Transverse colon (tissue), 4 donors: ENCODE results near the gene GPR162. TPM values are rescaled to one million over a fixed set of nuclear protein-coding genes. Genes with fewer than 3 reads are reported as not detected.
A peak's percentile ranks its signal among the peaks of the same experiment; 100 is the strongest.

ENCODE experiments used
- DNase-seq: peaks from one replicate; pipeline ENCODE4 v3.0.0-alpha.2; 2019
- H3K27ac ChIP-seq, 4 donors: fragments of 200-600 bp; sonication (generic); 2 replicates each; pipeline ENCODE4 v1.5.1; 2016 to 2018; ENCODE audit warnings: inconsistent platforms in 4 of 4
- H3K27me3 ChIP-seq: fragments of 200-600 bp; sonication (generic); 2 replicates; pipeline ENCODE4 v1.5.1; 2017; ENCODE audit warnings: inconsistent platforms
- H3K36me3 ChIP-seq, 4 donors: fragments of 200-600 bp; sonication (generic); 2 replicates each; pipeline ENCODE4 v1.5.1; 2017 to 2019; ENCODE audit warnings: inconsistent platforms in 4 of 4
- H3K4me1 ChIP-seq, 4 donors: fragments of 200-600 bp; sonication (generic); 2 replicates each; pipeline ENCODE4 v1.5.1; 2017 to 2020; ENCODE audit warnings: inconsistent platforms in 4 of 4
- H3K4me3 ChIP-seq, 4 donors: fragments of 200-600 bp; sonication (generic); 1 replicate in 1 of 4; 2 replicates in 3 of 4; pipeline versions ENCODE4 v1.5.1 to v1.6.1; 2017 to 2019; ENCODE audit warnings: inconsistent platforms in 4 of 4
- H3K9me3 ChIP-seq, 2 donors: fragments of 200-600 bp; sonication (generic); 2 replicates each; pipeline ENCODE4 v1.5.1; 2017 to 2019; ENCODE audit warnings: inconsistent platforms in 2 of 2
- CTCF ChIP-seq, 5 experiments: fragments of 200-600 bp in 3 of 5; fragments of 450-650 bp in 2 of 5; sonication (generic) in 3 of 5; IDR thresholded peaks; 1 replicate in 2 of 5; 2 replicates in 3 of 5; pipeline ENCODE4 v1.5.1; 2016 to 2017; ENCODE audit warnings: antibody characterized with exemption in 5 of 5, inconsistent platforms in 3 of 5, mild to moderate bottlenecking in 2 of 5, moderate library complexity in 1 of 5
- EP300 ChIP-seq: sonication (generic); formaldehyde crosslinking; IDR thresholded peaks from one replicate; pipeline ENCODE4 v1.6.1; 2017; ENCODE audit warnings: antibody characterized with exemption, low read depth
- POLR2A ChIP-seq: fragments of 450-650 bp; IDR thresholded peaks from one replicate; pipeline ENCODE4 v1.6.1; 2016; ENCODE audit warnings: antibody characterized with exemption, mild to moderate bottlenecking, moderate library complexity
- POLR2AphosphoS5 ChIP-seq, 3 donors: sonication (generic); formaldehyde crosslinking; IDR thresholded peaks; one replicate each; pipeline ENCODE4 v1.6.1; 2016; ENCODE audit warnings: antibody characterized with exemption in 3 of 3
- WGBS, 2 donors: methylation state at CpG; one replicate each; pipeline ENCODE4 v1.1.5; 2018; ENCODE audit warnings: low coverage in 1 of 2; 5-methylcytosine and 5-hydroxymethylcytosine counted together
- in situ Hi-C, 4 donors: fragments of 200-750 bp; cut with MboI; loops; one replicate each; pipeline versions ENCODE4 v1.15.0 to v1.15.1; 2017; ENCODE audit warnings: low sequenced_read_pairs in 3 of 4, low pct_ligation_motif_present in 1 of 4, low pct_unique_long_range_greater_than_20kb in 1 of 4
- intact Hi-C: fragments of 100-400 bp; cut with DNase I; formaldehyde crosslinking; loops from one replicate; pipeline ENCODE4 v1.15.1; 2023; ENCODE audit warnings: low total_unique reads
- total RNA-seq, 4 donors: library from RNA; depleted of rRNA; stranded (reverse); fragments of >200 nt; gene quantifications; one replicate each; pipeline ENCODE4 v1.1.0, GENCODE V29; 2016

GPR162 gene
- total RNA-seq, 4 donors from 2014 or later, result 3.0 to 6.4 (median 3.1) TPM; not detected in 1

- no peaks in the 10 kb centered on the region for H3K9me3 ChIP-seq
- peak overlapping the region in 3 of 4 donors; percentile 73 to 87 (median 82) for H3K27ac ChIP-seq
- no peak for TF ChIP-seq EP300
- no peak for TF ChIP-seq CTCF (IDR thresholded peaks at IDR 0.05)
- TF ChIP-seq POLR2AphosphoS5 (IDR thresholded peaks at IDR 0.05), result no peak
- no peak for TF ChIP-seq POLR2A
- 92 to 95% methylated on average over 3 to 5 of the region's 5 CpGs for WGBS, 2 donors
- intact Hi-C loops, result loop anchor here (10.0 kb wide), 1 partner anchor 163 kb away; no protein-coding TSS in a partner anchor
- DNase-seq, result no peak
- no peaks in the 10 kb centered on the region for H3K27me3 ChIP-seq
- H3K4me3 ChIP-seq, result no peak overlapping the region
- peaks cover 4 to 56% (median 26%) of the 10 kb centered on the region in 4 donors for H3K4me1 ChIP-seq
- in situ Hi-C loops, result no loop called here
- H3K36me3 ChIP-seq, result no peaks in the 10 kb centered on the region
Observed at GRCh38 chr12:6777386-6777785, 44.2 kb upstream of the GPR162 start.

GRCh38 chr12:6778217-6778573 lies 43.4 kb upstream of the GPR162 start:
- peaks cover 4 to 48% (median 21%) of the 10 kb centered on the region in 4 donors for H3K4me1 ChIP-seq
- intact Hi-C loops (loop anchor here (10.0 kb wide), 1 partner anchor 163 kb away; no protein-coding TSS in a partner anchor), in situ Hi-C loops (no loop called here)
- WGBS, 2 donors, result 37% methylated on average over 14 of the region's 14 CpGs; no CpG with 5 or more reads in 1 of the 2 donors
- TF ChIP-seq EP300, result no peak
- no peak for TF ChIP-seq CTCF (IDR thresholded peaks at IDR 0.05)
- TF ChIP-seq POLR2AphosphoS5 (IDR thresholded peaks at IDR 0.05), result no peak
- no peak for TF ChIP-seq POLR2A
- peak; percentile 30 for DNase-seq
- H3K4me3 ChIP-seq, result peak overlapping the region in 3 of 4 donors; percentile 12 to 47 (median 29)
- H3K27me3 ChIP-seq, result no peaks in the 10 kb centered on the region
- peak overlapping the region; percentile 73 to 87 (median 82) for H3K27ac ChIP-seq
- no peaks in the 10 kb centered on the region for H3K36me3 ChIP-seq
- no peaks in the 10 kb centered on the region for H3K9me3 ChIP-seq

GRCh38 chr12:6778574-6779550 lies 42.8 kb upstream of the GPR162 start:
- in situ Hi-C loops, result no loop called here
- TF ChIP-seq POLR2AphosphoS5 (IDR thresholded peaks at IDR 0.05) (peak in 2 of 3 donors; percentile 33 to 43), CTCF (IDR thresholded peaks at IDR 0.05) (peak; percentile 91 to 98 (median 95)), EP300 (no peak)
- intact Hi-C loops, result loop anchor here (10.0 kb wide), 1 partner anchor 164 kb away; no protein-coding TSS in a partner anchor
- no peaks in the 10 kb centered on the region for H3K9me3 ChIP-seq
- peaks cover 4 to 41% (median 15%) of the 10 kb centered on the region in 4 donors for H3K4me1 ChIP-seq
- peak overlapping the region in 3 of 4 donors; percentile 12 to 47 (median 29) for H3K4me3 ChIP-seq
- peak; percentile 96 for DNase-seq
- no peaks in the 10 kb centered on the region for H3K27me3 ChIP-seq
- H3K27ac ChIP-seq, result peak overlapping the region; percentile 73 to 87 (median 82)
- no peaks in the 10 kb centered on the region for H3K36me3 ChIP-seq
- 5 to 7% methylated on average over 7 to 31 of the region's 35 CpGs for whole genome bisulfite sequencing, 2 donors

- in situ Hi-C loops (no loop called here), intact Hi-C loops (loop anchor here (5.0 to 10.0 kb wide), 2 partner anchors 33 to 165 kb away; no protein-coding TSS in a partner anchor)
- Histone ChIP-seq H3K4me1 (peaks cover 4 to 37% (median 11%) of the 10 kb centered on the region in 4 donors), H3K27me3 (no peaks in the 10 kb centered on the region), H3K9me3 (no peaks in the 10 kb centered on the region), H3K36me3 (no peaks in the 10 kb centered on the region), H3K27ac (peak overlapping the region in 2 of 4 donors; percentile 83 to 87), H3K4me3 (no peak overlapping the region)
- TF ChIP-seq POLR2AphosphoS5 (IDR thresholded peaks at IDR 0.05), result no peak
- no peak for TF ChIP-seq EP300
- TF ChIP-seq CTCF (IDR thresholded peaks at IDR 0.05), result no peak
- TF ChIP-seq POLR2A, result no peak
- no peak for DNase-seq
- 75% methylated on average over 1 to 6 of the region's 6 CpGs for WGBS, 2 donors
Observed at GRCh38 chr12:6779708-6780432, 41.8 kb upstream of the GPR162 start.
